GM21528 (cell line): ENCODE results near the gene SMAD3.
"Not testable (repeated sequence)": the region's sequence is repeated elsewhere in the genome, so short reads cannot be mapped to it uniquely, and the experiment has no call there.

Source experiments
- ATAC-seq: cut with Tn5 transposase; IDR thresholded peaks from one replicate; pipeline ENCODE4 v1.9.1; 2021; ENCODE audit warnings: mild to moderate bottlenecking, moderate library complexity; ENCODE audit not compliant: unreplicated experiment, low FRiP score

Gene SMAD3

GRCh38 chr15:67138891-67139855 lies 73.8 kb downstream of the SMAD3 start:
- no peak for ATAC-seq

- peak; percentile 63 for ATAC-seq
Observed at GRCh38 chr15:67140078-67140833, 74.9 kb downstream of the SMAD3 start.

- ATAC-seq = no peak
Observed at GRCh38 chr15:67142092-67142766, 76.8 kb downstream of the SMAD3 start.

- no peak for ATAC-seq
Observed at GRCh38 chr15:67142767-67143100, 77.3 kb downstream of the SMAD3 start.

- no peak for ATAC-seq
Observed at GRCh38 chr15:67143646-67144045, 78.2 kb downstream of the SMAD3 start.

GRCh38 chr15:67144609-67145311 lies 79.4 kb downstream of the SMAD3 start:
- ATAC-seq = no peak

GRCh38 chr15:67145312-67145610 lies 79.9 kb downstream of the SMAD3 start:
- no peak for ATAC-seq

- no peak for ATAC-seq
Observed at GRCh38 chr15:67145710-67146109, 80.3 kb downstream of the SMAD3 start.

- ATAC-seq = no peak
Observed at GRCh38 chr15:67146234-67146633, 80.8 kb downstream of the SMAD3 start.

GRCh38 chr15:67146875-67147381 lies 81.5 kb downstream of the SMAD3 start:
- no peak for ATAC-seq

GRCh38 chr15:67147396-67147949 lies 82.1 kb downstream of the SMAD3 start:
- ATAC-seq = no peak

GRCh38 chr15:67148196-67148701 lies 82.8 kb downstream of the SMAD3 start:
- ATAC-seq = no peak

GRCh38 chr15:67149068-67149772 lies 83.8 kb downstream of the SMAD3 start:
- ATAC-seq = no peak

- no peak for ATAC-seq
Observed at GRCh38 chr15:67149773-67150022, 84.3 kb downstream of the SMAD3 start.

- ATAC-seq = no peak
Observed at GRCh38 chr15:67150023-67150860, 84.8 kb downstream of the SMAD3 start.

- ATAC-seq = no peak
Observed at GRCh38 chr15:67152429-67152828, 87.0 kb downstream of the SMAD3 start.

GRCh38 chr15:67153044-67153443 lies 87.6 kb downstream of the SMAD3 start:
- not testable (repeated sequence) for ATAC-seq

GRCh38 chr15:67154249-67154648 lies 88.8 kb downstream of the SMAD3 start:
- ATAC-seq = no peak

GRCh38 chr15:67156426-67156825 lies 91.0 kb downstream of the SMAD3 start:
- no peak for ATAC-seq
